A549 (cell line): ENCODE data around the gene ESRP2. TPM values are rescaled to one million over a fixed set of nuclear protein-coding genes. Genes with fewer than 3 reads are reported as not detected.

Source experiments
- ATAC-seq, 2 experiments: fragments of 200-7000 bp in 1 of 2; fragments of >200 bp in 1 of 2; cut with Nextera tagmentation in 1 of 2; cut with Tn5 transposase in 1 of 2; 3 replicates each; pipeline versions ENCODE4 v1.8.0 to v1.9.1; 2018 to 2020; ENCODE audit warnings: mild to moderate bottlenecking in 1 of 2, moderate library complexity in 1 of 2
- CTCF ChIA-PET: fragments of 300-600 bp; sonication (Branson Sonifier 250); formaldehyde crosslinking; extraction: SDS; loops from one replicate; lab custom pipeline; 2021; ENCODE audit warnings: antibody characterized with exemption, inconsistent platforms; lab: Yijun Ruan, JAX
- POLR2A ChIA-PET: fragments of 350-600 bp; formaldehyde crosslinking; extraction: SDS; loops from one replicate; lab custom pipeline; 2021; ENCODE audit warnings: antibody characterized with exemption, inconsistent platforms; lab: Yijun Ruan, JAX
- DNase-seq, 2 experiments: peaks; one replicate each; pipeline versions ENCODE4 v3.0.0 to v3.0.0-alpha.2; 2011 to 2016; ENCODE audit warnings: low read depth in 1 of 2, low spot score in 1 of 2
- FAIRE-seq: peaks from 2 replicates; lab custom pipeline; 2011; peaks lifted over from hg19 to GRCh38; lab: Jason Lieb, UNC
- H3K27ac ChIP-seq, 2 experiments: fragments of >200 bp; sonication (Bioruptor Twin); formaldehyde crosslinking; 3 replicates each; pipeline ENCODE4 v1.5.1; 2016 to 2017
- H3K4me1 ChIP-seq: fragments of >200 bp; sonication (Bioruptor Twin); formaldehyde crosslinking; 3 replicates; pipeline ENCODE4 v1.6.1; 2016
- H3K4me2 ChIP-seq: fragments of >200 bp; sonication (Bioruptor Twin); formaldehyde crosslinking; 3 replicates; pipeline ENCODE4 v1.6.1; 2016
- H3K4me3 ChIP-seq: fragments of >200 bp; sonication (Bioruptor Twin); formaldehyde crosslinking; 3 replicates; pipeline ENCODE4 v1.5.1; 2016
- H3K9me3 ChIP-seq: fragments of >200 bp; sonication (Bioruptor Twin); formaldehyde crosslinking; 3 replicates; pipeline ENCODE4 v1.6.1; 2016
- BCL3 ChIP-seq: fragments of >200 bp; sonication (Bioruptor Twin); formaldehyde crosslinking; IDR thresholded peaks from 3 replicates; pipeline ENCODE4 v1.6.1; 2016
- BHLHE40 ChIP-seq: IDR thresholded peaks from 2 replicates; pipeline ENCODE4 v1.6.1; 2012; ENCODE audit warnings: low read depth, low read length, inconsistent platforms
- CHD4 ChIP-seq: fragments of 200-600 bp; sonication (generic); IDR thresholded peaks from 2 replicates; pipeline ENCODE4 v1.6.1; 2016; ENCODE audit warnings: antibody characterized with exemption, mild to moderate bottlenecking, borderline replicate concordance
- EHMT2 ChIP-seq: fragments of 200-600 bp; sonication (generic); IDR thresholded peaks from 2 replicates; pipeline ENCODE4 v1.6.1; 2016; ENCODE audit warnings: antibody characterized with exemption, low read depth, mild to moderate bottlenecking, moderate library complexity
- ELK1 ChIP-seq: fragments of 150-350 bp; IDR thresholded peaks from 2 replicates; pipeline ENCODE4 v1.6.1; 2014; ENCODE audit warnings: low read depth, mild to moderate bottlenecking, low read length
- EP300 ChIP-seq, 2 experiments: fragments of >200 bp; sonication (Bioruptor Twin); formaldehyde crosslinking; IDR thresholded peaks; 2 replicates in 1 of 2; 3 replicates in 1 of 2; pipeline ENCODE4 v1.6.1; 2016 to 2017
- GATA3 ChIP-seq: IDR thresholded peaks from 2 replicates; pipeline ENCODE4 v1.6.1; 2012; ENCODE audit warnings: borderline replicate concordance
- HDAC2 ChIP-seq: fragments of 200-600 bp; sonication (generic); IDR thresholded peaks from 2 replicates; pipeline ENCODE4 v1.6.1; 2016
- HES2 ChIP-seq: fragments of >200 bp; sonication (Bioruptor Twin); formaldehyde crosslinking; IDR thresholded peaks from 2 replicates; pipeline ENCODE4 v1.6.1; 2016
- HMGXB4 ChIP-seq: fragments of 250-450 bp; sonication (Bioruptor Pico); IDR thresholded peaks from 2 replicates; pipeline ENCODE4 v1.5.0; 2021; ENCODE audit warnings: mild to moderate bottlenecking, moderate library complexity, borderline replicate concordance
- KDM1A ChIP-seq: fragments of 200-600 bp; sonication (generic); IDR thresholded peaks from 2 replicates; pipeline ENCODE4 v1.6.1; 2016; ENCODE audit warnings: low read depth, mild to moderate bottlenecking
- MAZ ChIP-seq: fragments of 150-350 bp; IDR thresholded peaks from 2 replicates; pipeline ENCODE4 v1.6.1; 2014; ENCODE audit warnings: antibody characterized with exemption, low read depth, low read length, borderline replicate concordance
- PBX3 ChIP-seq: IDR thresholded peaks from 2 replicates; pipeline ENCODE4 v1.6.1; 2012
- REST ChIP-seq: fragments of 200-600 bp; sonication (generic); IDR thresholded peaks from 2 replicates; pipeline ENCODE4 v1.6.1; 2016; ENCODE audit warnings: antibody characterized with exemption, mild to moderate bottlenecking, moderate library complexity
- RNF2 ChIP-seq: fragments of 200-600 bp; sonication (generic); IDR thresholded peaks from 2 replicates; pipeline ENCODE4 v1.6.1; 2016; ENCODE audit warnings: low read depth, mild to moderate bottlenecking, antibody characterized with exemption, moderate library complexity, borderline replicate concordance
- TFCP2L1 ChIP-seq: fragments of 250-450 bp; sonication (Bioruptor Pico); IDR thresholded peaks from 2 replicates; pipeline ENCODE4 v1.5.0; 2021; ENCODE audit warnings: mild to moderate bottlenecking
- WGBS: methylation state at CpG from one replicate; pipeline ENCODE4 v1.1.6; 2017; ENCODE audit errors: missing lambda C conversion rate; 5-methylcytosine and 5-hydroxymethylcytosine counted together
- polyA plus RNA-seq, 4 experiments: library from polyadenylated mRNA; depleted of rRNA in 3 of 4; stranded (reverse); fragments of >200 nt; fragmentation: RNase III in 1 of 4; extraction: RNeasy Plus Mini Kit Qiagen cat#74134 plus additional on column Dnase treatment in 1 of 4; gene quantifications; 2 replicates in 3 of 4; 3 replicates in 1 of 4; pipeline ENCODE4 v1.2.3, GENCODE V29; 2011 to 2017

The ESRP2 gene
- polyA plus RNA-seq, 2 of the 4 experiments (the other 2 are of a cell fraction): 0.08 to 0.09 TPM

- WGBS: 94% methylated on average over 5 of the region's 5 CpGs
- no peak for DNase-seq
- POLR2A ChIA-PET: no interaction called here
- H3K4me3 ChIP-seq: no peak overlapping the region
- H3K9me3 ChIP-seq: no peaks in the 10 kb centered on the region
- no peak overlapping the region for H3K27ac ChIP-seq
- H3K4me2 ChIP-seq: no peak overlapping the region
- no peak for FAIRE-seq
- TF ChIP-seq PBX3 (no peak), HES2 (no peak), EHMT2 (no peak), GATA3 (no peak), REST (no peak), HDAC2 (no peak), EP300 (IDR thresholded peaks at IDR 0.05) (no peak), RNF2 (no peak), MAZ (no peak), HMGXB4 (CRISPR knock-in tag) (no peak), TFCP2L1 (CRISPR knock-in tag) (no peak), ELK1 (no peak), BCL3 (no peak), CHD4 (no peak), KDM1A (no peak), BHLHE40 (no peak)
- ATAC-seq: no peak
- H3K4me1 ChIP-seq: peaks cover 15% of the 10 kb centered on the region
- CTCF ChIA-PET: interaction anchor here (0.9 to 2.9 kb wide), 7 partner anchors 10 to 44 kb away, joined by 3 to 27 read pairs (median 6); partner anchors contain the start of genes PRMT7, SLC7A6 and SLC7A6OS
Observed at GRCh38 chr16:68284847-68285246, 48.9 kb upstream of the ESRP2 start.
